ENCODE data around the gene KIF7. TPM values are rescaled to one million over a fixed set of nuclear protein-coding genes. Genes with fewer than 3 reads are reported as not detected.

Gene KIF7
- total RNA-seq, 2 donors from 2014 or later: 0.11 to 0.53 TPM

- Mint-ChIP-seq H3K36me3 (ENCODE audit: low read depth) (no peaks in the 10 kb centered on the region), H3K4me3 (peak overlapping the region; percentile 51), H3K27ac (no peak overlapping the region), H3K9me3 (no peaks in the 10 kb centered on the region), H3K4me1 (no peaks in the 10 kb centered on the region), H3K27me3 (peaks cover 39% of the 10 kb centered on the region)
- ATAC-seq (replicated peaks): no peak
Measured at GRCh38 chr15:89664441-89665350, 9.4 kb upstream of the KIF7 start.

GRCh38 chr15:89662893-89663626 is 7.8 kb upstream of the KIF7 start:
- Mint-ChIP-seq H3K9me3 (no peaks in the 10 kb centered on the region), H3K27me3 (peaks cover 41% of the 10 kb centered on the region), H3K4me3 (no peak overlapping the region), H3K36me3 (ENCODE audit: low read depth) (no peaks in the 10 kb centered on the region), H3K27ac (no peak overlapping the region), H3K4me1 (no peaks in the 10 kb centered on the region)
- ATAC-seq (replicated peaks): no peak

- no peak for ATAC-seq (replicated peaks)
- Mint-ChIP-seq H3K4me1 (peaks cover 6% of the 10 kb centered on the region), H3K27ac (no peak overlapping the region), H3K4me3 (no peak overlapping the region), H3K27me3 (peaks cover 45% of the 10 kb centered on the region), H3K36me3 (ENCODE audit: low read depth) (no peaks in the 10 kb centered on the region), H3K9me3 (no peaks in the 10 kb centered on the region)
Measured at GRCh38 chr15:89660556-89660955, 5.3 kb upstream of the KIF7 start.

- Mint-ChIP-seq H3K4me3 (no peak overlapping the region), H3K27me3 (peaks cover 43% of the 10 kb centered on the region)
Measured at GRCh38 chr15:89659295-89659694, 4.0 kb upstream of the KIF7 start.

GRCh38 chr15:89657686-89658200 is 2.5 kb upstream of the KIF7 start:
- peaks cover 8% of the 10 kb centered on the region for H3K4me1 Mint-ChIP-seq
- ATAC-seq (replicated peaks): no peak
- H3K4me3 Mint-ChIP-seq: no peak overlapping the region
- H3K36me3 Mint-ChIP-seq (ENCODE audit: low read depth): peaks cover 5% of the 10 kb centered on the region
- H3K27ac Mint-ChIP-seq: no peak overlapping the region
- peaks cover 46% of the 10 kb centered on the region for H3K27me3 Mint-ChIP-seq
- H3K9me3 Mint-ChIP-seq: no peaks in the 10 kb centered on the region

More at GRCh38 chr15:89659295-89659694, 4.0 kb upstream of the KIF7 start:
- Mint-ChIP-seq H3K4me1 (peaks cover 8% of the 10 kb centered on the region), H3K36me3 (ENCODE audit: low read depth) (peaks cover 4% of the 10 kb centered on the region), H3K9me3 (no peaks in the 10 kb centered on the region), H3K27ac (no peak overlapping the region)
- no peak for ATAC-seq (replicated peaks)

GRCh38 chr15:89656116-89656815 is 999 bp upstream of the KIF7 start:
- H3K4me3 Mint-ChIP-seq: peak overlapping the region; percentile 75
- peaks cover 8% of the 10 kb centered on the region for H3K4me1 Mint-ChIP-seq
- H3K27ac Mint-ChIP-seq: no peak overlapping the region
- ATAC-seq (replicated peaks): peak; percentile 67
- peaks cover 5% of the 10 kb centered on the region for H3K36me3 Mint-ChIP-seq (ENCODE audit: low read depth)
- peaks cover 47% of the 10 kb centered on the region for H3K27me3 Mint-ChIP-seq
- no peaks in the 10 kb centered on the region for H3K9me3 Mint-ChIP-seq

- no peak overlapping the region for H3K27ac Mint-ChIP-seq
- peaks cover 5% of the 10 kb centered on the region for H3K36me3 Mint-ChIP-seq (ENCODE audit: low read depth)
- no peak for ATAC-seq (replicated peaks)
- peaks cover 36% of the 10 kb centered on the region for H3K27me3 Mint-ChIP-seq
- H3K4me1 Mint-ChIP-seq: peaks cover 8% of the 10 kb centered on the region
- H3K4me3 Mint-ChIP-seq: peak overlapping the region; percentile 60
- no peaks in the 10 kb centered on the region for H3K9me3 Mint-ChIP-seq
Measured at GRCh38 chr15:89654301-89654761, 936 bp downstream of the KIF7 start.

GRCh38 chr15:89653578-89653977 is 1.7 kb downstream of the KIF7 start:
- Mint-ChIP-seq H3K27me3 (peaks cover 33% of the 10 kb centered on the region), H3K27ac (no peak overlapping the region), H3K36me3 (ENCODE audit: low read depth) (peaks cover 5% of the 10 kb centered on the region), H3K9me3 (no peaks in the 10 kb centered on the region), H3K4me1 (peaks cover 8% of the 10 kb centered on the region), H3K4me3 (no peak overlapping the region)
- ATAC-seq (replicated peaks): no peak

GRCh38 chr15:89652666-89653065 is 2.6 kb downstream of the KIF7 start:
- H3K4me1 Mint-ChIP-seq: peaks cover 8% of the 10 kb centered on the region
- no peak overlapping the region for H3K4me3 Mint-ChIP-seq
- H3K27me3 Mint-ChIP-seq: peaks cover 30% of the 10 kb centered on the region
- no peak overlapping the region for H3K27ac Mint-ChIP-seq
- ATAC-seq (replicated peaks): no peak
- H3K9me3 Mint-ChIP-seq: no peaks in the 10 kb centered on the region
- peaks cover 5% of the 10 kb centered on the region for H3K36me3 Mint-ChIP-seq (ENCODE audit: low read depth)

- Mint-ChIP-seq H3K36me3 (ENCODE audit: low read depth) (peaks cover 5% of the 10 kb centered on the region), H3K27me3 (peaks cover 27% of the 10 kb centered on the region), H3K9me3 (no peaks in the 10 kb centered on the region), H3K27ac (no peak overlapping the region), H3K4me1 (peaks cover 8% of the 10 kb centered on the region), H3K4me3 (no peak overlapping the region)
- no peak for ATAC-seq (replicated peaks)
Measured at GRCh38 chr15:89652131-89652530, 3.1 kb downstream of the KIF7 start.

GRCh38 chr15:89649716-89650115 is 5.6 kb downstream of the KIF7 start:
- no peaks in the 10 kb centered on the region for H3K4me1 Mint-ChIP-seq
- peaks cover 5% of the 10 kb centered on the region for H3K36me3 Mint-ChIP-seq (ENCODE audit: low read depth)
- no peak for ATAC-seq (replicated peaks)
- H3K9me3 Mint-ChIP-seq: no peaks in the 10 kb centered on the region
- H3K27me3 Mint-ChIP-seq: peaks cover 17% of the 10 kb centered on the region
- H3K27ac Mint-ChIP-seq: no peak overlapping the region
- H3K4me3 Mint-ChIP-seq: no peak overlapping the region

GRCh38 chr15:89649013-89649625 is 6.1 kb downstream of the KIF7 start:
- ATAC-seq (replicated peaks): no peak
- H3K27ac Mint-ChIP-seq: no peak overlapping the region
- H3K9me3 Mint-ChIP-seq: no peaks in the 10 kb centered on the region
- H3K27me3 Mint-ChIP-seq: peaks cover 11% of the 10 kb centered on the region
- no peaks in the 10 kb centered on the region for H3K4me1 Mint-ChIP-seq
- H3K4me3 Mint-ChIP-seq: no peak overlapping the region
- H3K36me3 Mint-ChIP-seq (ENCODE audit: low read depth): no peaks in the 10 kb centered on the region

- ATAC-seq (replicated peaks): no peak
- Mint-ChIP-seq H3K4me1 (no peaks in the 10 kb centered on the region), H3K4me3 (no peak overlapping the region), H3K36me3 (ENCODE audit: low read depth) (no peaks in the 10 kb centered on the region), H3K9me3 (no peaks in the 10 kb centered on the region), H3K27me3 (peaks cover 9% of the 10 kb centered on the region), H3K27ac (no peak overlapping the region)
Measured at GRCh38 chr15:89648106-89649012, 6.9 kb downstream of the KIF7 start.

All from activated T-helper 17 cell treated with anti-CD3 and anti-CD28 coated beads, Interleukin-2, amount 50 U/mL, for 72 hours (primary cell).